ENCODE results near the gene TTLL9. TPM values are rescaled to one million over a fixed set of nuclear protein-coding genes. Genes with fewer than 3 reads are reported as not detected.
"Not testable (repeated sequence)": the region's sequence is repeated elsewhere in the genome, so short reads cannot be mapped to it uniquely, and the experiment has no call there.

Gene TTLL9
- total RNA-seq, 1 experiment from 2014 or later: 2.1 TPM

DNA sequence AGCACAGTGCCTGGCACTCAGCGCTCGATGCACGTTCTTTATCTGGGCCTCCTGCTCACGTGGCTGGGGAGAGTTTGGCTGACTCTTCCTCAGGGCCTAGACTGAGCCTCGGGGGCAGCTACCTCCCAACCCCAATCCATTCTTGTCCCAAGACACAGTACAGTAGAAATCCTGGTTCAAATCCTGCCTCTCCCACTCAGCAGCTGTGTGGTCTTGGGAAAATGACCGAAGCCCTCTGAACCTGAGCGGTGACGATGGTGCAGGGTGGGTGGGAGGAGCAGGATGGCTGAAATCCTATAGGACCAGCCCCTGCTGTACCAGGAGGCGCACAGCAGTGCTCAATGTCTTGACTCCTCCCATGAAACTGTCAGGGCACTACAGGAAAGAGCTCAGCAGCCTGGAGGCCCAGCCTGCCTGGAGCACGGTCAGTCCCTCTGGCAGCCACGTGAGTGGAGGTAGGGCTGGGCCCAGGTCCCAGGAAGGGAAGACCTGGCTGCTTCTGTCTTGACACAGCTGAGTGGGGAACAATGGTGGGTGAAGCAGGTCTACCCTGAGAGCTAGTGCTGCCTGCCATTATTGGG, 49.9 kb downstream of the TTLL9 start:
- no TSS peak for BruUV-seq (replicated peaks)
- in situ Hi-C loops (cut with HindIII; ENCODE audit: low pct_unique_long_range_greater_than_20kb, low sequenced_read_pairs): no loop called here
- no peaks in the 10 kb centered on the region for H3K9me3 ChIP-seq (ENCODE audit: control insufficient read depth, insufficient read depth, low read depth, low read length)
- H3K27me3 ChIP-seq (ENCODE audit: control insufficient read depth, insufficient read depth, low read length): no peaks in the 10 kb centered on the region
- intact Hi-C loops (cut with micrococcal nuclease; ENCODE audit: unreplicated experiment): no loop called here
- ChIA-PET CTCF (no interaction called here), POLR2A (no interaction called here)
- H3K27ac ChIP-seq (ENCODE audit: low read length): no peak overlapping the region
- H3K36me3 ChIP-seq (ENCODE audit: control insufficient read depth, insufficient read depth, low read length): no peaks in the 10 kb centered on the region
- DNase-seq (ENCODE audit: low read depth, low spot score): no peak
- no peak overlapping the region for H3K4me3 ChIP-seq (ENCODE audit: low read depth in 2 of 2, low read length in 2 of 2)
- ATAC-seq: no peak; the same call in 1 of the 2 replicates
- TF ChIP-seq POLR2AphosphoS5 (IDR thresholded peaks at IDR 0.05; ENCODE audit: low read depth, low read length) (no peak), SIN3A (IDR thresholded peaks at IDR 0.05; ENCODE audit: borderline replicate concordance, insufficient read depth, low read depth, low read length) (no peak), TCF7L2 (IDR thresholded peaks at IDR 0.05; ENCODE audit: low read depth, low read length) (no peak)
- TF ChIP-seq, protein P1, sequence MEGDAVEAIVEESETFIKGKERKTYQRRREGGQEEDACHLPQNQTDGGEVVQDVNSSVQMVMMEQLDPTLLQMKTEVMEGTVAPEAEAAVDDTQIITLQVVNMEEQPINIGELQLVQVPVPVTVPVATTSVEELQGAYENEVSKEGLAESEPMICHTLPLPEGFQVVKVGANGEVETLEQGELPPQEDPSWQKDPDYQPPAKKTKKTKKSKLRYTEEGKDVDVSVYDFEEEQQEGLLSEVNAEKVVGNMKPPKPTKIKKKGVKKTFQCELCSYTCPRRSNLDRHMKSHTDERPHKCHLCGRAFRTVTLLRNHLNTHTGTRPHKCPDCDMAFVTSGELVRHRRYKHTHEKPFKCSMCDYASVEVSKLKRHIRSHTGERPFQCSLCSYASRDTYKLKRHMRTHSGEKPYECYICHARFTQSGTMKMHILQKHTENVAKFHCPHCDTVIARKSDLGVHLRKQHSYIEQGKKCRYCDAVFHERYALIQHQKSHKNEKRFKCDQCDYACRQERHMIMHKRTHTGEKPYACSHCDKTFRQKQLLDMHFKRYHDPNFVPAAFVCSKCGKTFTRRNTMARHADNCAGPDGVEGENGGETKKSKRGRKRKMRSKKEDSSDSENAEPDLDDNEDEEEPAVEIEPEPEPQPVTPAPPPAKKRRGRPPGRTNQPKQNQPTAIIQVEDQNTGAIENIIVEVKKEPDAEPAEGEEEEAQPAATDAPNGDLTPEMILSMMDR (IDR thresholded peaks at IDR 0.05): no peak
- TF ChIP-seq, protein P2, sequence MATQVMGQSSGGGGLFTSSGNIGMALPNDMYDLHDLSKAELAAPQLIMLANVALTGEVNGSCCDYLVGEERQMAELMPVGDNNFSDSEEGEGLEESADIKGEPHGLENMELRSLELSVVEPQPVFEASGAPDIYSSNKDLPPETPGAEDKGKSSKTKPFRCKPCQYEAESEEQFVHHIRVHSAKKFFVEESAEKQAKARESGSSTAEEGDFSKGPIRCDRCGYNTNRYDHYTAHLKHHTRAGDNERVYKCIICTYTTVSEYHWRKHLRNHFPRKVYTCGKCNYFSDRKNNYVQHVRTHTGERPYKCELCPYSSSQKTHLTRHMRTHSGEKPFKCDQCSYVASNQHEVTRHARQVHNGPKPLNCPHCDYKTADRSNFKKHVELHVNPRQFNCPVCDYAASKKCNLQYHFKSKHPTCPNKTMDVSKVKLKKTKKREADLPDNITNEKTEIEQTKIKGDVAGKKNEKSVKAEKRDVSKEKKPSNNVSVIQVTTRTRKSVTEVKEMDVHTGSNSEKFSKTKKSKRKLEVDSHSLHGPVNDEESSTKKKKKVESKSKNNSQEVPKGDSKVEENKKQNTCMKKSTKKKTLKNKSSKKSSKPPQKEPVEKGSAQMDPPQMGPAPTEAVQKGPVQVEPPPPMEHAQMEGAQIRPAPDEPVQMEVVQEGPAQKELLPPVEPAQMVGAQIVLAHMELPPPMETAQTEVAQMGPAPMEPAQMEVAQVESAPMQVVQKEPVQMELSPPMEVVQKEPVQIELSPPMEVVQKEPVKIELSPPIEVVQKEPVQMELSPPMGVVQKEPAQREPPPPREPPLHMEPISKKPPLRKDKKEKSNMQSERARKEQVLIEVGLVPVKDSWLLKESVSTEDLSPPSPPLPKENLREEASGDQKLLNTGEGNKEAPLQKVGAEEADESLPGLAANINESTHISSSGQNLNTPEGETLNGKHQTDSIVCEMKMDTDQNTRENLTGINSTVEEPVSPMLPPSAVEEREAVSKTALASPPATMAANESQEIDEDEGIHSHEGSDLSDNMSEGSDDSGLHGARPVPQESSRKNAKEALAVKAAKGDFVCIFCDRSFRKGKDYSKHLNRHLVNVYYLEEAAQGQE (IDR thresholded peaks at IDR 0.05; ENCODE audit: insufficient read depth in 1 of 2, low read depth in 2 of 2, low read length in 1 of 2): no peak
- peaks cover 7% of the 10 kb centered on the region for H3K4me1 ChIP-seq (ENCODE audit: control insufficient read depth, insufficient read depth, low read length)

DNA sequence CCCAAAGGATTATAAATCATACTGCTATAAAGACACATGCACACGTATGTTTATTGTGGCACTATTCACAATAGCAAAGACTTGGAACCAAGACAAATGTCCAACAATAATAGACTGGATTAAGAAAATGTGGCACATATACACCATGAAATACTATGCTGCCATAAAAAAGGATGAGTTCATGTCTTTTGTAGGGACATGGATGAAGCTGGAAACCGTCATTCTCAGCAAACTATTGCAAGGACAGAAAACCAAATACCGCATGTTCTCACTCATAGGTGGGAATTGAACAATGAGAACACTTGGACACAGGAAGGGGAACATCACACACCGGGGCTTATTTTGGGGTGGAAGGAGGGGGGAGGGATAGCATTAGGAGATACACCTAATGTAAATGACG, 51.0 kb downstream of the TTLL9 start:
- H3K4me1 ChIP-seq (ENCODE audit: control insufficient read depth, insufficient read depth, low read length); H3K27ac ChIP-seq (ENCODE audit: low read length); H3K27me3 ChIP-seq (ENCODE audit: control insufficient read depth, insufficient read depth, low read length); BruUV-seq (replicated peaks); intact Hi-C loops (cut with micrococcal nuclease; ENCODE audit: unreplicated experiment); ATAC-seq; H3K36me3 ChIP-seq (ENCODE audit: control insufficient read depth, insufficient read depth, low read length); in situ Hi-C loops (cut with HindIII; ENCODE audit: low pct_unique_long_range_greater_than_20kb, low sequenced_read_pairs); H3K4me3 ChIP-seq (ENCODE audit: low read depth in 2 of 2, low read length in 2 of 2); DNase-seq (ENCODE audit: low read depth, low spot score); CTCF ChIA-PET; H3K9me3 ChIP-seq (ENCODE audit: control insufficient read depth, insufficient read depth, low read depth, low read length): not testable (repeated sequence)
- POLR2A ChIA-PET: interaction anchor here (0.6 kb wide), 1 partner anchor 88 kb away, joined by 8 read pairs; no protein-coding TSS in a partner anchor

DNA sequence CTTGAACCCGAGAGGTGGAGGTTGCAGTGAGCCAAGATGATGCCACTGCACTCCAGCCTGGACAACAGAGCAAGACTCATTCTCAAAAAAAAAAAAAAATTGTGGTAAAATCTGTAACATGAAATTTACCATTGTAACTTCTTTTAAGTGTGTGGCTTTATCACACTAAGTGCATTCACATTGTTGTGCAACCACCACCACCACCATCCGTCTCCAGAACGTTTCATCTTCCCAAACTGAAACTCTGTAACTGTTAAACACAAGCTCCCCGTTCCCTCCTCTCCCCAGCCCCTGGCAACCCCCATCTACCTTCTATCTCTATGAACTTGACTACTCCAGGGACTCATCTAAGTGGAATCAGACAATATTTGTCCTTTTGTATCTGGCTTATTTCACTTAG, 51.7 kb downstream of the TTLL9 start:
- DNase-seq (ENCODE audit: low read depth, low spot score): no peak
- no peak for ATAC-seq
- H3K27me3 ChIP-seq (ENCODE audit: control insufficient read depth, insufficient read depth, low read length): no peaks in the 10 kb centered on the region; the same call in 1 of the 2 replicates
- no TSS peak for BruUV-seq (replicated peaks)
- intact Hi-C loops (cut with micrococcal nuclease; ENCODE audit: unreplicated experiment): no loop called here
- H3K9me3 ChIP-seq (ENCODE audit: control insufficient read depth, insufficient read depth, low read depth, low read length): no peaks in the 10 kb centered on the region
- TF ChIP-seq TCF7L2 (IDR thresholded peaks at IDR 0.05; ENCODE audit: low read depth, low read length) (no peak), SIN3A (IDR thresholded peaks at IDR 0.05; ENCODE audit: borderline replicate concordance, insufficient read depth, low read depth, low read length) (no peak)
- in situ Hi-C loops (cut with HindIII; ENCODE audit: low pct_unique_long_range_greater_than_20kb, low sequenced_read_pairs): no loop called here
- H3K36me3 ChIP-seq (ENCODE audit: control insufficient read depth, insufficient read depth, low read length): no peaks in the 10 kb centered on the region
- peaks cover 7% of the 10 kb centered on the region for H3K4me1 ChIP-seq (ENCODE audit: control insufficient read depth, insufficient read depth, low read length)
- CTCF ChIA-PET: no interaction called here
- POLR2A ChIA-PET: no interaction called here
- no peak overlapping the region for H3K4me3 ChIP-seq (ENCODE audit: low read depth in 2 of 2, low read length in 2 of 2)
- no peak overlapping the region for H3K27ac ChIP-seq (ENCODE audit: low read length)

Measured in Panc1 (cell line).